ENCODE measurements around the gene HSD11B2. TPM values are rescaled to one million over a fixed set of nuclear protein-coding genes. Genes with fewer than 3 reads are reported as not detected.

Gene HSD11B2
- total and polyA plus RNA-seq, 2 experiments from 2014 or later: 0.93 to 2.3 TPM

GRCh38 chr16:67449739-67450138 lies 18.8 kb downstream of the HSD11B2 start:
- TF ChIP-seq EZH2 (IDR thresholded peaks at IDR 0.05; ENCODE audit: borderline replicate concordance): no peak
- TF ChIP-seq, protein P1, sequence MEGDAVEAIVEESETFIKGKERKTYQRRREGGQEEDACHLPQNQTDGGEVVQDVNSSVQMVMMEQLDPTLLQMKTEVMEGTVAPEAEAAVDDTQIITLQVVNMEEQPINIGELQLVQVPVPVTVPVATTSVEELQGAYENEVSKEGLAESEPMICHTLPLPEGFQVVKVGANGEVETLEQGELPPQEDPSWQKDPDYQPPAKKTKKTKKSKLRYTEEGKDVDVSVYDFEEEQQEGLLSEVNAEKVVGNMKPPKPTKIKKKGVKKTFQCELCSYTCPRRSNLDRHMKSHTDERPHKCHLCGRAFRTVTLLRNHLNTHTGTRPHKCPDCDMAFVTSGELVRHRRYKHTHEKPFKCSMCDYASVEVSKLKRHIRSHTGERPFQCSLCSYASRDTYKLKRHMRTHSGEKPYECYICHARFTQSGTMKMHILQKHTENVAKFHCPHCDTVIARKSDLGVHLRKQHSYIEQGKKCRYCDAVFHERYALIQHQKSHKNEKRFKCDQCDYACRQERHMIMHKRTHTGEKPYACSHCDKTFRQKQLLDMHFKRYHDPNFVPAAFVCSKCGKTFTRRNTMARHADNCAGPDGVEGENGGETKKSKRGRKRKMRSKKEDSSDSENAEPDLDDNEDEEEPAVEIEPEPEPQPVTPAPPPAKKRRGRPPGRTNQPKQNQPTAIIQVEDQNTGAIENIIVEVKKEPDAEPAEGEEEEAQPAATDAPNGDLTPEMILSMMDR (IDR thresholded peaks at IDR 0.05; ENCODE audit: poor library complexity): no peak
- no peak overlapping the region for H3K4me2 ChIP-seq
- H3K9me3 ChIP-seq (ENCODE audit: low read depth): no peaks in the 10 kb centered on the region
- H3K36me3 ChIP-seq (replicated peaks; ENCODE audit: insufficient read depth, low read depth): no peaks in the 10 kb centered on the region
- DNase-seq (ENCODE audit: low spot score): no peak
- no peak overlapping the region for H3K4me3 ChIP-seq
- H3K79me2 ChIP-seq: peaks cover 23% of the 10 kb centered on the region
- H2AFZ ChIP-seq: no peak overlapping the region
- H3K27ac ChIP-seq: no peak overlapping the region
- no peaks in the 10 kb centered on the region for H3K9me2 ChIP-seq (replicated peaks; ENCODE audit: insufficient read depth)
- WGBS (ENCODE audit: low lambda C conversion rate, missing lambda C conversion rate): 96% methylated on average over 3 of the region's 3 CpGs
- peaks cover 64% of the 10 kb centered on the region for H4K20me1 ChIP-seq (ENCODE audit: insufficient read depth, poor library complexity, severe bottlenecking)
- H3K4me1 ChIP-seq (ENCODE audit: insufficient read depth): peaks cover 25% of the 10 kb centered on the region
- no peaks in the 10 kb centered on the region for H3K27me3 ChIP-seq

- Histone ChIP-seq H2AFZ (no peak overlapping the region), H3K9me2 (replicated peaks; ENCODE audit: insufficient read depth) (no peaks in the 10 kb centered on the region), H4K20me1 (ENCODE audit: insufficient read depth, poor library complexity, severe bottlenecking) (peaks cover 55% of the 10 kb centered on the region), H3K36me3 (replicated peaks; ENCODE audit: insufficient read depth, low read depth) (no peaks in the 10 kb centered on the region), H3K4me1 (ENCODE audit: insufficient read depth) (peaks cover 20% of the 10 kb centered on the region), H3K27me3 (no peaks in the 10 kb centered on the region), H3K9me3 (ENCODE audit: low read depth) (no peaks in the 10 kb centered on the region), H3K27ac (no peak overlapping the region), H3K4me2 (no peak overlapping the region), H3K79me2 (peaks cover 36% of the 10 kb centered on the region), H3K4me3 (no peak overlapping the region)
- DNase-seq (ENCODE audit: low spot score): no peak
- 90% methylated on average over 9 of the region's 12 CpGs for whole genome bisulfite sequencing (ENCODE audit: low lambda C conversion rate, missing lambda C conversion rate)
- TF ChIP-seq EZH2 (IDR thresholded peaks at IDR 0.05; ENCODE audit: borderline replicate concordance): no peak
These were observed 20.3 kb downstream of the HSD11B2 start for GRCh38 chr16:67451061-67451703.

DNA sequence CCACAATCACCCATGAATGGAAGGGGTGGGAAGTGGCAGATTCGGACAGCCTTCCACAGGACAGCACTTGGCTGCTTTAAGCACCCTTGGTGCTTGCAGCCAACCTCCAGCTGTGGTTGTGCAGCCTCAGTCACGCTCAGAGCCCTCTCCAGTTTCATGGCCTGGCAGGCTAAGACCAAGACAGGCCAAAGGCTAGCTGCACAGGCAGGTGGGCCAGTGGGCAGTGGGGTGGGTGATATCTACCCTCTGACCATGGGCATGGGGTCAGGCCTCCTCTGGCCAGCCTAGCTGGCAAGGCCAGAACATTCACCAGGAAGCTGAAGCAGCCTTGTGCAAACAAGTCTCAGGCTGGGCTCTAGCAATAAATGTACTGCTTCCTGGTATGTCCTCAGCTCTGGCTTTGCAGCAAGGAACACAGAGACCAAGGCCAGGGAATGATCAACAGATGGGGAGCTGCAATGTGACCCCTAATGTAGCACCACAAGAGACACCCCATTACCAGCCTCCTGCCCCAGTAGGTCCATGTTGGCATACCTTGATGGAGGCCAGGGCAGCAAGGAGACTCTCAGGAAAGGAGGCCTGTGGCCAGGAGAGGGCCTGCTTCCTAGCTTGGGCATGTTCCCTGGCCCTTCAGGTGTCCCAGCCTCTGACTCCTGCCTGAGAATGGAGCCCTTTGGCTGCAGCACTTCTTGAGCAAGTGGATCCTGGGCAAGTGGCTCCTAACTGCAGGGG lies 20.9 kb downstream of the HSD11B2 start:
- no peaks in the 10 kb centered on the region for H3K9me2 ChIP-seq (replicated peaks; ENCODE audit: insufficient read depth)
- no peak overlapping the region for H3K4me3 ChIP-seq
- no peaks in the 10 kb centered on the region for H3K36me3 ChIP-seq (replicated peaks; ENCODE audit: insufficient read depth, low read depth)
- no peak for DNase-seq (ENCODE audit: low spot score)
- WGBS (ENCODE audit: low lambda C conversion rate, missing lambda C conversion rate): 92% methylated on average over 2 of the region's 2 CpGs
- H3K27me3 ChIP-seq: no peaks in the 10 kb centered on the region
- H2AFZ ChIP-seq: no peak overlapping the region
- H3K4me1 ChIP-seq (ENCODE audit: insufficient read depth): peaks cover 14% of the 10 kb centered on the region
- TF ChIP-seq EZH2 (IDR thresholded peaks at IDR 0.05; ENCODE audit: borderline replicate concordance) (no peak), EZH2phosphoT487 (IDR thresholded peaks at IDR 0.05; ENCODE audit: low read depth, severe bottlenecking, unreplicated experiment) (no peak)
- TF ChIP-seq, protein P1 (IDR thresholded peaks at IDR 0.05; ENCODE audit: poor library complexity): no peak
- no peaks in the 10 kb centered on the region for H3K9me3 ChIP-seq (ENCODE audit: low read depth)
- peaks cover 55% of the 10 kb centered on the region for H4K20me1 ChIP-seq (ENCODE audit: insufficient read depth, poor library complexity, severe bottlenecking)
- peaks cover 37% of the 10 kb centered on the region for H3K79me2 ChIP-seq
- no peak overlapping the region for H3K4me2 ChIP-seq
- no peak overlapping the region for H3K27ac ChIP-seq

- H3K4me1 ChIP-seq (ENCODE audit: insufficient read depth): peaks cover 17% of the 10 kb centered on the region
- H3K79me2 ChIP-seq: peaks cover 35% of the 10 kb centered on the region
- H3K27ac ChIP-seq: no peak overlapping the region
- H4K20me1 ChIP-seq (ENCODE audit: insufficient read depth, poor library complexity, severe bottlenecking): peaks cover 57% of the 10 kb centered on the region
- 84% methylated on average over 5 of the region's 5 CpGs for WGBS (ENCODE audit: low lambda C conversion rate, missing lambda C conversion rate)
- H2AFZ ChIP-seq: no peak overlapping the region
- no peak for TF ChIP-seq EZH2phosphoT487 (IDR thresholded peaks at IDR 0.05; ENCODE audit: low read depth, severe bottlenecking, unreplicated experiment)
- TF ChIP-seq, protein P1 (IDR thresholded peaks at IDR 0.05; ENCODE audit: poor library complexity): no peak
- no peaks in the 10 kb centered on the region for H3K9me3 ChIP-seq (ENCODE audit: low read depth)
- H3K9me2 ChIP-seq (replicated peaks; ENCODE audit: insufficient read depth): no peaks in the 10 kb centered on the region
- H3K27me3 ChIP-seq: no peaks in the 10 kb centered on the region
- DNase-seq (ENCODE audit: low spot score): no peak
- no peak overlapping the region for H3K4me3 ChIP-seq
- H3K4me2 ChIP-seq: no peak overlapping the region
- H3K36me3 ChIP-seq (replicated peaks; ENCODE audit: insufficient read depth, low read depth): no peaks in the 10 kb centered on the region
These were observed 23.2 kb downstream of the HSD11B2 start for GRCh38 chr16:67454104-67454503.
